ENCODE results near the gene KRTAP8-1. TPM values are rescaled to one million over a fixed set of nuclear protein-coding genes. Genes with fewer than 3 reads are reported as not detected.

The KRTAP8-1 gene
- not detected in 2 replicates for total RNA-seq (2014; rRNA removed; shearing (Covaris generic))
- polyA plus RNA-seq (2015; cell fraction: cytosol; rRNA removed) = not detected in 2 replicates
- not detected in 2 replicates for polyA plus RNA-seq (2015; cell fraction: nucleus; rRNA removed)

GRCh38 chr21:30813174-30813573 lies at the start of gene KRTAP8-1:
KRTAP8-1 (minus strand) TSS chr21:30813274; CDS start chr21:30813220, 54 bp downstream.
- DNase-seq (ENCODE audit: low read depth) = no peak

DNA sequence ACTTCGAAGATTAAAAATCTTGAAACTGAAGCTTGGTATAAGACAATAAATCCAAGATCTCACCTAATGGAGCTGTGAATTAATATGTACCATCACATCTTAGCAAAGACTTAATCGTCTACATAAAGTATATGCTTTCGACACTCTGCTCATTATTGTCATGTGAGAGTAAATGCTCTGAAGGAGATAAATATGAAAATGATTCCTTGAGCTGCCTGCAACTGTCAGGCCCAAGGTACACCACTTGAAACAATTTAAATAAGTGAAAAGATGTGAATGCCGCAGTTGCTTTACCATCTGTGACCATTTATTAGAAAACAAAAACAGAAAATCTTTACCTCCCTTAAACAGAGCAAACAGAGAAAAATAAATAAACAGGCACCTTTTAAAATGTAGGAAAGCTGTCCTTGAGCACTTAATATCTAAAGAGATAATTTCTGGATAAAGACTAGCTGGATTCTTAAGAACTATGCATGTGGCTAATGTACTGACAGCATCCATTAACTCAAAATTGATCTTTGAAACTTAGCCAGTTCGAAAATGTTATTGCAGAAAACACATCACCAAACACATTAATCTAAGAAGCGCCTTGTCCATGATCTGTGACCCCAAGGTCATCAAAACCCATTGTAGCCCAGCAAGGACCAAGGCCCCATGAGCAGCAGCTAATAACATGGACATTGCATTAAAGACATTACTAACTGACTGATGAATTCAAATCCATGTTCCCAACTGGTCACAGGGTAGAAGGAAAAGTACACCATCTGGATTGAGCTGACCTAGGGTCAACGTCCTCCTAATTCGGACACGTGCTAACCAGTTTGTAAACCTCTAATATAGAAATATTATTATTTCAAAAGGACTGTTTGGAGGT lies 34.8 kb upstream of the KRTAP8-1 start:
- no peak for DNase-seq (ENCODE audit: low read depth)

DNA sequence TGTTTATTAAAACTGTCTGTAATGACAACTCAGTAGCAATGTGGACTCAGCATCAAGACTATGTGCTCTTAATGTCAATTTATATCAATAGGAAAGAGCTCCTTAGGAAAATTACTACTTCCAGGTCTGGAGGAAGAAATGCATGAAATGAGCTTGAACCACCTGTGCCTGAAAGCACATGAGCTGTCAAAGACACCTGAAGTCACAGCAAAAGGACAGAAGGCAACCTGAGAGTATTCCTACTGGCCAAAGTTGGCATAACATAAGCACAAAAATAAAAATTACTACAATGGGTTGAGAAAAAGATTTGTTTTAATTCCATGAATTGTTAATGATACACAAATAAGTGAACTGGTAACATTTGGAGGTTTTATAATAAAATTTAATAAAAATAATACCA lies 29.9 kb upstream of the KRTAP8-1 start:
- DNase-seq (ENCODE audit: low read depth) = no peak

DNA sequence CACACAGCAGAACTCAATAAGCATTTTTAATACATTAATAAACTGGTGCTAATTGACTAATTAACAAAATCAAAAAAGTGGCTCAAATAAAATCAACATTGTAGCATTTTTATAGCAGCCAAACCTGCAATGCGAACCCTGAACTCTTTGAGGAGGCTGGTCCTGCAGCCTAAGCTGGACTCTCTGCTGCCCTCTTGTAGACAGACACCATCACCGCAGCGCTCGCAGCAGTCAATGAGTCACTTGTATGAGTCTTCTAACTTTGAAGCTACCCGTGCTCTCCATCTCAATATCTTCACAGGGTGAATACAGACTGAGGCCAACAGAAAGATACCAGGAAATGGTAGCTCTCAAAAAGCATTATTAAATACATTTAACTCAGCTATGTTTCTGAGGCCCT lies 26.2 kb upstream of the KRTAP8-1 start:
- peak; percentile 54 for DNase-seq (ENCODE audit: low read depth)

GRCh38 chr21:30838536-30838935 lies 25.5 kb upstream of the KRTAP8-1 start:
- DNase-seq (ENCODE audit: low read depth) = no peak

GRCh38 chr21:30831194-30831765 lies 18.2 kb upstream of the KRTAP8-1 start:
- DNase-seq (ENCODE audit: low read depth) = peak; percentile 6

DNA sequence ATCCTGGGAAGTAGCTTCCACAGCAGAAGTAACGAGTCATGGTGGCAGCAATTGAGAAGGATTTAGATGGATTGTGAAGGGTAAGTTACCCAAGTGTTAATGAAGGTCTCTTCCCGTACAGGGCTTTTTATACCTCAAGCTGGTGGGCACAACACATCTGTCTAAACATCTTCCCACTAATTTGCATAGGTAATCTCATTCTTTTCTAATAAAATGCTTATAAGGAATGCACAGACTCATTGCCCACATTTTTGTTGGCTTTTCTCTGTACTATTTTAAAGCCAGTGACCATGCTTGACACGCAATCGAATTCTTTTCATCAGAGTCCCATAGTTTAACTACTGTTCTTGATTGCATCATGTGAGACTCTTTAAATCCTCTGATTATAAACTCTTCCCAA lies 16.6 kb upstream of the KRTAP8-1 start, which contains the start of gene KRTAP7-1:
KRTAP7-1 (minus strand) TSS at position 101 of the 400 bp plus-strand sequence; CDS start at position 40, 61 bp downstream.
- no peak for DNase-seq (ENCODE audit: low read depth)

GRCh38 chr21:30818837-30819610 lies 6.0 kb upstream of the KRTAP8-1 start:
- no peak for DNase-seq (ENCODE audit: low read depth)

- no peak for DNase-seq (ENCODE audit: low read depth)
Observed at GRCh38 chr21:30800605-30801004, 12.5 kb downstream of the KRTAP8-1 start.

DNA sequence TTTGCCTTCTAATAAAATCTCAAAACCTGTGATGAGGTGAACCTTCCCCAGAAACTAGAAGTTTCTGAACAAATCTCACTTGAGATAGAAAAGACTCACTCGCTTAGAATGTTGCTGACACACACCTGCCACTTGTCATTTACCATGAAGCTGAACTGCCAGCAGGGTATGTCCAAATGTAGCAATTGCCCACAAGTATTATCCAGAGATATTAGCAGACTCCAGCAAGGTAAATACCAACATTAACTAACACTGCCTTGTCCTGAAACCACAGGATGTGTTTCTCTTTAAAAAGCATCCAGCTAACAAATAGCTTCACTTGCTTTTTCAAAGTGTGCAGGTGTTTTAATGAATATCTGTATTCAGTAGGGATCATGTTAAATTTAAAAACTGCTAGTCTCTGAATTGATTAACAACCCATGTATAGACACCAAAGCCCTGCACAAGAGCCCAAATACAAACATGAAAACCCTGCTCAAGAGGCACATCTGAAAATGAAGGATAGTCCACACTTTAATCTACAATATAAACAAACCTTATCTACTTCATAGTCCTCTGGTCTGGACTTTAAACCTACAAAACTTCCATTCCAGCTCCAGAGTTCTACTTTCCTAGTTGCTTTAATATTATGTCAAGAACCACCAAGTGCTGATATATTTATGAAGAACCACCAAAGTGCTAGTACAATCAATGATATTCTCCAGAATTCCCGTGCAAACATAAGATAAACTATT lies 19.3 kb downstream of the KRTAP8-1 start:
- DNase-seq (ENCODE audit: low read depth) = no peak

- DNase-seq (ENCODE audit: low read depth) = no peak
Observed at GRCh38 chr21:30779249-30779648, 33.8 kb downstream of the KRTAP8-1 start.

DNA sequence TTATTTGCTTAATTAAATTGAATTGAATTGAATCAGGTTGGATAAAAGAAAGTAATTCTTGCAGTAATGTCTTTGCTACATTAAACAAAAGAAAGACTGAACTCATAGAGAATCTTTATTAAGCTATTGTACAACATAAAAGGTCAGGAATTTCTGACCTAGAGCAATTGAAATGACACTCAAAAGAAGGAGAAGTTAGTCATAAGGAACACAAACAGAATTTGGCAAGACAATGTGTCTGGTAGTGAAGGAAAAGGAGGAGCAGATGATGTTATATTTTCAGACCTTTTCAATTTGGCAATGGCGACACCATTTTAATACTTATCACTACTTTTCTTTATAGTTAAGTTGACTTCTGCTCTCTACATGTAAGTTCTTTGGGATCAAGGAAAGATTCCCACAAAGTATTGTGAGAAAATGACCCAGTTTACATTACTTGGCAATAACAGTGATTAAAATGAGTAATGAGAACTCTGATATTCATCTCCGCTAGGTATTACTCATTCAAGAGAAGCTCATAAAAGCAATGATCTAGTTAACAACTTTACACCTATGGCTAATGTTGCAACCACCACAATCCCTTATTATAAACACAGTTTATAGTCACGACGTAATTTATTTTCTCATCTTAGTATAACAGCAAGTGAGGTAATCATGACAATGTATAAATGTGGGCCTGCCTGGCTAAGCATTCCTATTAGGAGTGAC lies 43.2 kb downstream of the KRTAP8-1 start:
- DNase-seq (ENCODE audit: low read depth) = no peak

Small RNA genes within 50 kb of the gene (small RNA-seq; reads per million reads assigned to genes)
- gene AP000244.1 = not detected
- gene KRTAP8-2P = not detected
- not detected for gene KRTAP8-3P

Other genes with a start within 250 kb of the KRTAP8-1 start
- gene KRTAP22-2, start 222.9 kb downstream of the KRTAP8-1 start, total RNA-seq (2014; rRNA removed; shearing (Covaris generic)) = not detected in 2 replicates
- not detected in 2 replicates for gene KRTAP6-3, start 220.8 kb downstream of the KRTAP8-1 start, total RNA-seq (2014; rRNA removed; shearing (Covaris generic))
- gene KRTAP6-2, start 214.4 kb downstream of the KRTAP8-1 start, total RNA-seq (2014; rRNA removed; shearing (Covaris generic)) = not detected in 2 replicates
- not detected in 2 replicates for gene KRTAP22-1, start 212.2 kb downstream of the KRTAP8-1 start, total RNA-seq (2014; rRNA removed; shearing (Covaris generic))
- gene KRTAP6-1, start 199.3 kb downstream of the KRTAP8-1 start, total RNA-seq (2014; rRNA removed; shearing (Covaris generic)) = not detected in 2 replicates
- not detected in 2 replicates for gene KRTAP20-1, start 196.8 kb downstream of the KRTAP8-1 start, total RNA-seq (2014; rRNA removed; shearing (Covaris generic))
- not detected in 2 replicates for gene KRTAP20-4, start 192.6 kb downstream of the KRTAP8-1 start, total RNA-seq (2014; rRNA removed; shearing (Covaris generic))
- gene KRTAP20-2, start 178.1 kb downstream of the KRTAP8-1 start, total RNA-seq (2014; rRNA removed; shearing (Covaris generic)) = not detected in 2 replicates
- gene KRTAP20-3, start 170.4 kb downstream of the KRTAP8-1 start, total RNA-seq (2014; rRNA removed; shearing (Covaris generic)) = not detected in 2 replicates
- gene KRTAP21-3, start 94.5 kb downstream of the KRTAP8-1 start, total RNA-seq (2014; rRNA removed; shearing (Covaris generic)) = not detected in 2 replicates
- gene KRTAP21-2, start 66.0 kb downstream of the KRTAP8-1 start, total RNA-seq (2014; rRNA removed; shearing (Covaris generic)) = not detected in 2 replicates
- not detected in 2 replicates for gene KRTAP21-1, start 57.8 kb downstream of the KRTAP8-1 start, total RNA-seq (2014; rRNA removed; shearing (Covaris generic))
- gene KRTAP7-1, start 16.5 kb upstream of the KRTAP8-1 start, total RNA-seq (2014; rRNA removed; shearing (Covaris generic)) = not detected in 2 replicates
- gene KRTAP11-1, start 68.3 kb upstream of the KRTAP8-1 start, total RNA-seq (2014; rRNA removed; shearing (Covaris generic)) = not detected in 2 replicates
- gene KRTAP19-8, start 225.2 kb upstream of the KRTAP8-1 start, total RNA-seq (2014; rRNA removed; shearing (Covaris generic)) = not detected in 2 replicates